ENCODE results near the gene NPPC. TPM values are rescaled to one million over a fixed set of nuclear protein-coding genes. Genes with fewer than 3 reads are reported as not detected.
"Not testable (repeated sequence)": the region's sequence is repeated elsewhere in the genome, so short reads cannot be mapped to it uniquely, and the experiment has no call there.

The NPPC gene, protein sequence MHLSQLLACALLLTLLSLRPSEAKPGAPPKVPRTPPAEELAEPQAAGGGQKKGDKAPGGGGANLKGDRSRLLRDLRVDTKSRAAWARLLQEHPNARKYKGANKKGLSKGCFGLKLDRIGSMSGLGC
- total RNA-seq (2014; rRNA removed; shearing (Covaris generic)): 1.6 and 2.6 TPM in 2 replicates

DNA sequence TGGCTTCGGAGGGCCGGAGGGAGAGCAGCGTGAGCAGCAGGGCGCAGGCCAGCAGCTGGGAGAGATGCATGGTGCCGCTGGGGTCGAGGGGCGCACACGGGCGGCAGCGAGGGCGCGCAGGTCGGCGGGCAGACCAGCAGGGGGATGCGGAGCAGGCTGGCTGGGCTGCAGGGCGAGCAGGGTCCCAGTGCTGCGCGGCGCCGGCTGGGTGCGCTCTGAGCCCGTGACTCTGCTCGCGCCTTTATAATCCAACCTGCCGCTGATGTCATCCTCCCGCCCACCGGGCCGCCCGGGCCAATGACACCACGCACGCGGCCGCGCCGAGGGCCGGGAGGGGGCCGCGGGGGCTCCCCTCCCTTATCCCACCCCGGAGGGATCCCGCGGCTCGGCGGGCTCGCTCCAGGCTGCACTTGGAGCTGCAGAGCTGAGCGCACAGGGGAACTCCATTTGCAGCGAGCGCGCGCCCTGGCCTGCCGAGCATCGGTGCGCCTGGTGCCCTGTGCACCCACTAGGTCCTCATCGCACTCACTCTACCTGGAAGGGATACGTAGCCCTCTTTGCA, at the start of gene NPPC:
TSS of gene NPPC (minus strand) at position 217 of the 562 bp plus-strand sequence. CDS start at position 70, 147 bp downstream.
- in situ Hi-C loops (cut with HindIII; ENCODE audit: low sequenced_read_pairs): no loop called here
- DNase-seq (ENCODE audit: low spot score): peak; percentile 16

GRCh38 chr2:231975001-231975400, 48.8 kb upstream of the NPPC start:
- DNase-seq (ENCODE audit: low spot score): no peak
- in situ Hi-C loops (cut with HindIII; ENCODE audit: low sequenced_read_pairs): no loop called here

- no peak for DNase-seq (ENCODE audit: low spot score)
- in situ Hi-C loops (cut with HindIII; ENCODE audit: low sequenced_read_pairs): no loop called here
Measured at GRCh38 chr2:231970461-231970860, 44.3 kb upstream of the NPPC start.

- in situ Hi-C loops (cut with HindIII; ENCODE audit: low sequenced_read_pairs): no loop called here
- DNase-seq (ENCODE audit: low spot score): no peak
Measured at GRCh38 chr2:231968820-231969219, 42.6 kb upstream of the NPPC start.

DNA sequence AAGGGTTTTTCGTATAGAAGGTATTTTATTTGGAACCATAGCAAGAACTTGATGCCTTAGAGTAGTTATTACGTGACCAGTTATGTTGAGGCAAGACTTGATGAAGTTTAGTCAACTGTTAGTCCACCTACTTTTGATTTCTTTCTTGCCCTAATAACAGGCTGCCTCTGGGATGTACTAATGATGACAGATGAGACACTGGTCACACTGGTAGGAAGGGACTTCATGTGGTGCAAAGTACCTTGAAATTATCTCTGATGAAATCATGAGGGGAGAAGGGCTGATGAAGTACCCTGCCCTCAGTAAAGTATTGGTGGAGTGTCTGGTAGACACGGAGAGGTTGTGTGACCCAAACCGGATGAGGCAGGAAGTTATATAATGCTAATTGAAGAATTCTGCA, 40.7 kb upstream of the NPPC start:
- in situ Hi-C loops (cut with HindIII; ENCODE audit: low sequenced_read_pairs): no loop called here
- DNase-seq (ENCODE audit: low spot score): no peak

GRCh38 chr2:231965102-231965501, 38.9 kb upstream of the NPPC start:
- in situ Hi-C loops (cut with HindIII; ENCODE audit: low sequenced_read_pairs): no loop called here
- no peak for DNase-seq (ENCODE audit: low spot score)

- peak; percentile 83 for DNase-seq (ENCODE audit: low spot score)
- in situ Hi-C loops (cut with HindIII; ENCODE audit: low sequenced_read_pairs): no loop called here
Measured at GRCh38 chr2:231961349-231962166, 35.4 kb upstream of the NPPC start, which contains the start of gene DIS3L2. TSS of gene DIS3L2 (plus strand) at chr2:231961713. CDS start at chr2:232014928, 53,215 bp downstream.

GRCh38 chr2:231960810-231961348, 34.7 kb upstream of the NPPC start:
- peak; percentile 2 for DNase-seq (ENCODE audit: low spot score)
- in situ Hi-C loops (cut with HindIII; ENCODE audit: low sequenced_read_pairs): no loop called here

DNA sequence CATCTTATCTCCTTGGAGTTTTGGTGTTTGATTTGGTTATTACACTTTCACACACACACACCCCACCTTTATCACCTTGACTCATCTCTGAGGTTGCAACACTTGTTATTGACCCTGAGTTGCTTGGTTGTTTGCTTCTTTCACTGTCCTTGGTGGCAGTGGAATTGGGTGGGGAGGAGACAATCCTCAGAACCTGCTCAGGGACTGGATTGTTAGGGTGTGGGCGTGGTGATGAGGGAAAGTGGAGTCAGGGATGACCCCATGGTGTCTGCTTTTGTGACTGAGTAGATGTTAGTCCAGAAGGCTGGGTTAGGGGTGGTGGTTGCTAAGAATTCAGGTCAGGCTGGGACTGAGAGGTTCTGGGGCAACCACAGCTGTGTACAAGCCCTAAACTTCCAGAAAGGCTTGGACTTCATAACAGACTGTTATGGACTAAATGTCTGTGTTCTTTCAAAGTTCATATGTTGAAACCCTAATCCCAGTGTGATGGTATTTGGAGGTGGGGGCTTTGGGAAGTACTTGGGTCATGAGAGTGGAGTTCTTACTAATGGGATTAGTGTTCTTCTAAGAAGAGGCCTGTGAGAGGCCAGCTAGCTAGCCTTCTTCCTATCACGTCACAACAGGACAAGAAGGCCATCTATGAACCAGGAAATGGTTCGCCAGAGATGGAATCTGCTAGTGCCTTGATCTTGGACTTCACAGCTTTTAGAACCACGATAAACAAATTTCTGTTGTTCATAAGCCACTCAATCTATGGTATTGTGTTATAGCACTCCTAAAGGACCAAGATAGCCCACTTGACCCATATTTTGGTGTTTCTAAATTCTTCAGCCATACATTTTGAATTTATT, 31.9 kb upstream of the NPPC start:
- in situ Hi-C loops (cut with HindIII; ENCODE audit: low sequenced_read_pairs): no loop called here
- no peak for DNase-seq (ENCODE audit: low spot score)

DNA sequence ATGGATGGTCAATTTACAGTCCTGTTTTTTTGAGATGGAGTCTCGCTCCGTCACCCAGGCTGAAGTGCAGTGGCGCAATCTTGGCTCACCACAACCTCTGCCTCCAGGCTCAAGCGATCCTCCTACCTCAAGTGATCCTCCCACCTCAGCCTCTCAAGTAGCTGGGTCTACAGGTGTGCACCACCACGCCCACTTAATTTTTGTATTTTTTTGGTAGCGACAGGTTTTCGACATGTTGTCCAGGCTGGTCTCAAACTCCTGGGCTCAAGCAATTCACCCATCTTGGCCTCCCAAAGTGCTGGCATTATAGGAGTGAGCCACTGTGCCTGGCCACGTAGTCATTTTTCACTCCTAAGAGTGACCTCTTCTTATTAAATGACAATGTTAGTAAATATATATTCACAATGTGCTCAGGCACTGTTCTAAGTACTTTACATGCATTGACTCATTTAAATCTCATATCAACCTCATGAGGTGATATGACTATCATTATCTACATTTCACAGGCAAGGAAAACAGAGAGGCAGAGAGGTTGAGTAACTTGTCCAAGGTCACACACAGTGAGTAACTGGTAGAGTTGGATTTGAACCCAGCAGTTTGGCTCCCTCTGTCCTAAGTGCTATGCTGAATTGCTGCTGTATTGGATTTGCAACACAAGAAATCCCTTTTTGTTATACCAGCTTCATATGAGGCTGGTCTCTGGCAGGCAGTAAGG, 29.7 kb upstream of the NPPC start:
- in situ Hi-C loops (cut with HindIII; ENCODE audit: low sequenced_read_pairs): no loop called here
- no peak for DNase-seq (ENCODE audit: low spot score)

- in situ Hi-C loops (cut with HindIII; ENCODE audit: low sequenced_read_pairs): no loop called here
- DNase-seq (ENCODE audit: low spot score): no peak
Measured at GRCh38 chr2:231951452-231952035, 25.3 kb upstream of the NPPC start.

DNA sequence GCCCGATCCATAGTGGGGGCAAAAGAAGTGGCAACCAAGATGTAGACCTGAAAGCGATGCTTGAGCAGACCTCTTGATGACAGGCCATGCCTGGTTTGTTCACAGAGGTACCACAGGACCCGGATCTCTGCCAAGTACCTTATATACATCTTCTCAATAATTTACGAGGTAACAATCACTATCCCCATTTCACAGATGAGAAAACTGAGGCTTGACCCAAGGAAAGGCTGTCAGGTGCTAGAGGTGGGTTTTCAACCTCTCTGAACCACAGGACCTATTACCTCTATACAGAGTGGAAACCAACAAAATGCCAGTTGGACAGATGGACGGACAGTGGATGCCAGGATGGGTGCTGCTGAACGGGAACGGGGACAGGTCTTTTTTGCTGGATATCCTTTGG, 21.5 kb upstream of the NPPC start:
- no peak for DNase-seq (ENCODE audit: low spot score)
- in situ Hi-C loops (cut with HindIII; ENCODE audit: low sequenced_read_pairs): no loop called here

DNA sequence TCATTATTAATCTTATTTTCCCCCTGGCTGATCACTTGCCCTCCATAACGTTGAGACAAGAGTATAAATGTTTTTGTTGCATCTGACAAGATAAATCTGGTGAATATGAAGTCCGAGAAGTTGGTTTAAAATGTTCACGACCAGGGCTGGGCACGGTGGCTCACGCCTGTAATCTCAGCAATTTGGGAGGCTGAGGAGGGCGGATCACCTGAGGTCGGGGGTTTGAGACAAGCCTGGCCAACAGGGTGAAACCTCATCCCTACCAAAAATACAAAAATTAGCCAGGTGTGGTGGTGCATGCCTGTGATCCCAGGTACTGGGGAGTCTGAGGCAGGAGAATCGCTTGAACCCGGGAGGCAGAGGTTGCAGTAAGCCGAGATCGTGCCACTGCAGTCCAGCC, 20.9 kb upstream of the NPPC start:
- DNase-seq (ENCODE audit: low spot score); in situ Hi-C loops (cut with HindIII; ENCODE audit: low sequenced_read_pairs): not testable (repeated sequence)

GRCh38 chr2:231946241-231946814, 20.1 kb upstream of the NPPC start:
- in situ Hi-C loops (cut with HindIII; ENCODE audit: low sequenced_read_pairs): no loop called here
- DNase-seq (ENCODE audit: low spot score): no peak

DNA sequence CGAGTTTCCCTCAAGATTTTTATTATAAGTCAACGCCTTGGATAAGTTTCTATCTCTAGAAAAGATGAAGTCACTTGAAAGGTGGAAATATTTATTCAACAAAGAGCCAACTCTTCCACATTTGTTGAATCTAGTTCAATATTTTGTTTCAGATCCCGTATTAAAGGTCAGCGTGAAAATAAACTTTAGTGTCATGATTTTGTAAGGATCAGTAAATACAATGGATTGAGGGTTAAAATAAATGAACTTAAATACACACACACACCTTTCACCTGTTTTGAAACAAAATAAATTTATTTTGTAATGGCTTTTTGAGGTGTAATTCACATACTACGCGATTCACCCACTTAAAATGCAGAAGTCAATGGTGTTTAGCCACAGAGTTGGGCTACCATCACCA, 16.0 kb upstream of the NPPC start:
- in situ Hi-C loops (cut with HindIII; ENCODE audit: low sequenced_read_pairs): no loop called here
- DNase-seq (ENCODE audit: low spot score): no peak

GRCh38 chr2:231941673-231942072, 15.5 kb upstream of the NPPC start:
- in situ Hi-C loops (cut with HindIII; ENCODE audit: low sequenced_read_pairs): no loop called here
- DNase-seq (ENCODE audit: low spot score): no peak

- in situ Hi-C loops (cut with HindIII; ENCODE audit: low sequenced_read_pairs): no loop called here
- no peak for DNase-seq (ENCODE audit: low spot score)
Measured at GRCh38 chr2:231940795-231941194, 14.6 kb upstream of the NPPC start.

GRCh38 chr2:231939022-231939421, 12.8 kb upstream of the NPPC start:
- in situ Hi-C loops (cut with HindIII; ENCODE audit: low sequenced_read_pairs): no loop called here

More at GRCh38 chr2:231939022-231939421, 12.8 kb upstream of the NPPC start:
- no peak for DNase-seq (ENCODE audit: low spot score)
